Activated CD4-positive, alpha-beta T cell treated with anti-CD3 and anti-CD28 coated beads for 1 hour (primary cell): Measurements from ENCODE around the gene PRDM12.

ENCODE experiments used
- DNase-seq: peaks from one replicate; pipeline ENCODE4 v3.0.0-alpha.2; 2020

The PRDM12 gene

GRCh38 chr9:130636648-130637020 lies 27.8 kb upstream of the PRDM12 start:
- DNase-seq, result no peak

- no peak for DNase-seq
Measured at GRCh38 chr9:130638284-130639123, 25.9 kb upstream of the PRDM12 start.

GRCh38 chr9:130639124-130639765 lies 25.1 kb upstream of the PRDM12 start:
- no peak for DNase-seq

GRCh38 chr9:130639866-130640555 lies 24.4 kb upstream of the PRDM12 start:
- DNase-seq, result no peak

GRCh38 chr9:130640681-130641080 lies 23.7 kb upstream of the PRDM12 start:
- no peak for DNase-seq

GRCh38 chr9:130642926-130643325 lies 21.5 kb upstream of the PRDM12 start:
- no peak for DNase-seq

- no peak for DNase-seq
Measured at GRCh38 chr9:130651221-130651620, 13.2 kb upstream of the PRDM12 start.

- no peak for DNase-seq
Measured at GRCh38 chr9:130651752-130652151, 12.6 kb upstream of the PRDM12 start.

GRCh38 chr9:130654879-130655278 lies 9.5 kb upstream of the PRDM12 start:
- DNase-seq, result no peak

- no peak for DNase-seq
Measured at GRCh38 chr9:130658893-130659698, 5.3 kb upstream of the PRDM12 start.

GRCh38 chr9:130659699-130660248 lies 4.6 kb upstream of the PRDM12 start:
- DNase-seq, result no peak

GRCh38 chr9:130660326-130660682 lies 4.1 kb upstream of the PRDM12 start:
- DNase-seq, result no peak

GRCh38 chr9:130660683-130661450 lies 3.5 kb upstream of the PRDM12 start:
- no peak for DNase-seq

GRCh38 chr9:130661451-130662098 lies 2.8 kb upstream of the PRDM12 start:
- DNase-seq, result no peak

- no peak for DNase-seq
Measured at GRCh38 chr9:130662099-130662969, 2.1 kb upstream of the PRDM12 start.

- DNase-seq, result no peak
Measured at GRCh38 chr9:130662970-130663257, 1.5 kb upstream of the PRDM12 start.

GRCh38 chr9:130663258-130663976 lies 977 bp upstream of the PRDM12 start:
- DNase-seq, result no peak

GRCh38 chr9:130663977-130664250 lies 480 bp upstream of the PRDM12 start:
- no peak for DNase-seq

GRCh38 chr9:130665029-130665430 lies 636 bp downstream of the PRDM12 start:
- no peak for DNase-seq
